Right ventricle myocardium inferior (tissue), 1 donor: Measurements from ENCODE around the gene SF3B1. TPM values are rescaled to one million over a fixed set of nuclear protein-coding genes. Genes with fewer than 3 reads are reported as not detected.
"Not testable (repeated sequence)": the region's sequence is repeated elsewhere in the genome, so short reads cannot be mapped to it uniquely, and the experiment has no call there.

ENCODE experiments used
- ATAC-seq: fragments of 200-7000 bp; cut with Tn5 transposase; one replicate; pipeline ENCODE4 v1.9.1; 2020; ENCODE audit warnings: mild to moderate bottlenecking, moderate library complexity
- DNase-seq: peaks from one replicate; pipeline ENCODE4 v3.0.0; 2021; ENCODE audit errors: missing footprints
- intact Hi-C: fragments of 100-400 bp; cut with DNase I; formaldehyde crosslinking; loops from one replicate; pipeline ENCODE4 v1.11.0; 2022
- total RNA-seq: library from RNA; stranded (reverse); fragmentation: NEBNext Ultra II Directional; extraction: Animal tissue kit (Norgen Biotek cat#: 25700); gene quantifications from one replicate; pipeline ENCODE4 v1.2.1, GENCODE V29; 2021
- donor health status: DM: no; HTN: yes; CAD: no; lungs with severe emphysema.

Gene SF3B1
- total RNA-seq, 1 donor from 2014 or later, result 126 TPM

DNA sequence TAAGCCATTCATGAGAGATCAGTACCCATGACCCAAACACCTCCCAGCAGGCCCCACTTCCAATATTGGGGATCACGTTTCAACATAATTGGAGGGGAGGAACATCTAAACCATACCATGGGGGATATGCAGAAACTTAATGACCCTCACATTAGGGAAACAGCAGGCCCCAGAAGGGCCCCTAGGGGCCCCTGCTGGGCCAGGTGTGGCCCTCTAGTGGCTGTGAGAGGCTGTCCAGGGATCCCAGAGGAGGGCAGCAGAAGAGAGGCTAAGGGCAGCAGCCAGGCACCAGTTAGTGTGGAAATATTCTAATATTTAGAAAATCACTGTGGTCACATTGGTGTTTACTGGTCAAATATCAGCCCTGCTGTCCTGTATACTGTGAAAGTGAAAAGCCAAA, 75.0 kb downstream of the SF3B1 start:
- intact Hi-C loops, result no loop called here
- ATAC-seq (no peak), DNase-seq (no peak)

DNA sequence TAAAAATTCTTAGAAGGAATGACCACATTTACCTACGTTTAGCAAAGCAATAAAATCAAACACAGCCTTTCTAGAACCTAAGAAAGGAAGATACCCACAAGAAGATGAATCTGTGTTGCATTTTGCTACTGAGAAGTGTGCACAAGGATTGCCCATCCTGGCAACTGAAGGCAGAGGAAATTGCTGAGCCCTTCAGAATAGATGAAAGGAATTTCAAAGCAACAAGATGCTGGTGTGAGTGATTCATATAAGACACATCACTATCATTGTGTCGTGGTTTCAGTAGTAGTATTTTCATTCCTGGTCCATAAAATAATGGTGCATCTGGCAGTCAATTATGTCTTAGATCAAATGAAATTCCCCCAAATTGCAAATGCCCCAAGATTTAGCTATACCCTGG, 75.9 kb downstream of the SF3B1 start:
- DNase-seq (no peak), ATAC-seq (no peak)
- intact Hi-C loops, result no loop called here

DNA sequence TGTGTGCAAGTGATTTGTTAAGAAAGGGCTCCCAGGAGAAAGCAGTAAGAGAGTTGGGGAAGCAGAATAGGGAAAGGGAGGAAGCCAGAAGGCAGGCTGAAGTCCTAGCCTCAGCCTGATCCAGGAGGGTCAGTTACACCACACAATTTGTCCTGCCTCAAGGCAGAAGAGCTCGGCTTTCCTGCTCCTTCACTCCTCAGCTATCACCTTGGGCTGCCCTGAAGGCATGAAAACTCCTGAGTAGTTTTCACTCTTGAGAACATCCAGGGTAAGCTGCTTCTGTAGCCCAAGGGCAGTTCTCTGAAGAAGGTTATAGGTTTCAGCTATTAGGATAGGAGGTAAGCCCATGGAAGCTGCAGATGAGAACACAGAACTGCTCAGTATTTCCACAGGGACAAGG, 76.8 kb downstream of the SF3B1 start:
- intact Hi-C loops, result no loop called here
- DNase-seq (no peak), ATAC-seq (no peak)

DNA sequence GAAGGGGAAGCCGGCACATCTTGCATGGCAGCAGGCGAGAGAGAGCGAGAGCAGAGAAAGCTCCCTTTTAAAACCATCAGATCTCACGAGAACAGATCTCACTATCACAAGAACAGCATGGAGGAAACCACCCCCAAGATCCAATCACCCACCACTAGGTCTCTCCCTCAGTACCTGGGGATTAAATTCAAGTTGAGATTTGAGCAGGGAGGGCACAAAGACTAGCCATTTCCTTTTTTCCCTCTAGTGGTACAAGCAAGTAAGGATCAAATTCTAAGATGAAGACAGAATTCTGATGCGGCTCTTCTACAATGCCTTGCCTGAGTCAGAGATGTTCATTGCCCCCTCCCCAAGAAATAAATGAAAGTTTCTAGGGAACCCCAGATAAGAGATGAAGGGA, 78.7 kb downstream of the SF3B1 start:
- intact Hi-C loops, result no loop called here
- ATAC-seq (no peak), DNase-seq (no peak)

DNA sequence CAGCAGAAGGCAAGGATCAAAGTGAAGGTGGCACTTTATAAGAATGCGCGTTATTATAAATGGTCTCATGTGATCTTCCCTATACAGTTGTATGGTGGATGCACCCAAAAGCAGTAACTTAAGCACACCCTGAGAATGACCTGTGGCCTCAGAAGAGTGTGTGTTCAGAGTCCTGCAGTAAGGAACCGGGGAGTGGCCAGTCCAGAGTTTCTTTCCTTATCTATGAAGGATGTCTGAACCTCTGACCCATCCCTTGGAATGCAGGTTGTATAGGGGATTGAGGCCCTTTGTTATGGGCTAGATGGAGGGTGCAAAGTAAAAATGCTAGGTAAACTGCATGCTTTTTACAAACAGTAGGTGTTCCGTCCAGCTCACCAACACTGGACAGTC, 80.7 kb downstream of the SF3B1 start:
- intact Hi-C loops, result no loop called here
- no peak for DNase-seq
- ATAC-seq, result no peak

DNA sequence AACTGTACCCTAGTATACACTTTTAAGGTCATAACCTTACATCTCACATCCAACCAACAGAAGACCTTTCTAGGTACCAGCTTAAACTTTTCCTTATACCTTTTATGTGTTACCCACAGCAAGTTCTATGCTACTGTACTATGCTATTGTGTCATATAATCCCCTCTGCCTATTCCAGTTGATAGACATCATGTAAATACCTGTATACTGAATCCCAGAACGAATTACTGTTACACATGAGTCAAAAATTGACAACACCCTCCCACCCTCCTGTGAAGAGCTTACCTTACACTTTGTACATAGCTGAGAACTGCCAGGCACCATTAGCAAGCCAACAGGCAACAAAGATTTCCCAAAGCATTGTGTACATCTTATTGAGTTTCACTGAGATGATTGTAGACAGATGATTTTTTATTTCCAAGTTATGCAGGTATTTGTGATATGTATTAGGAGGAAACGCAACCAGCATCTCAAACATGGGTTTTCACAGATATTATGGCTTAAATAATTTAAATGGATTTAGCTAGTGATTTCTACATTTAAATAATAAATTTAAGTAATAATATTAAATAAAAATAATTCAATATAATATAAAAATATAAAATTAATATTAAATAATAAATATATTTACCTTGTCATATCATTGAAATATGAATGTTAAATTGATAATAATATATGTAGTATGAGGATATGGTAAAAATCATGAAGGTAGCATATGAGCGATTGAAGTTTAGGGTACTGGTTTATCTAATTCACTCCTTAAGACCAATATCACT, 81.2 kb downstream of the SF3B1 start:
- intact Hi-C loops, result no loop called here
- no peak for ATAC-seq
- DNase-seq, result no peak

DNA sequence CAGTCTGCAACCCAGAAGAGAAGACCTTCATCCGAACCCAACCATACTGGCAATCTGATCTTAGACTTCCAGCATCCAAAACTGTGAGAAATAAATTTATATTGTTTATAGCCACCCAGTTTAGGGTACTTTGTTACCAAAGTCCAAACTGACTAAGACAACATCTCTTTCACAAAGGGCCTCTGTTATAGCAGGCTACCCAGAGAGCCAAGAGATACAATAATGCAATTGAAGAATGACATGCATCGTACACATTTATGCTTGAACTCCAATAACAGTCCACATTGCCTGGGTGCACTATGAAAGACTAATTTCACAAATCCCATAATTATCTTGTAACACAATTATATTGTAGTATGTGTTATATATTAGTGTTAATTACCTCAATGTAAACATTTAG, 85.1 kb downstream of the SF3B1 start:
- no peak for DNase-seq
- intact Hi-C loops, result no loop called here
- ATAC-seq, result no peak

DNA sequence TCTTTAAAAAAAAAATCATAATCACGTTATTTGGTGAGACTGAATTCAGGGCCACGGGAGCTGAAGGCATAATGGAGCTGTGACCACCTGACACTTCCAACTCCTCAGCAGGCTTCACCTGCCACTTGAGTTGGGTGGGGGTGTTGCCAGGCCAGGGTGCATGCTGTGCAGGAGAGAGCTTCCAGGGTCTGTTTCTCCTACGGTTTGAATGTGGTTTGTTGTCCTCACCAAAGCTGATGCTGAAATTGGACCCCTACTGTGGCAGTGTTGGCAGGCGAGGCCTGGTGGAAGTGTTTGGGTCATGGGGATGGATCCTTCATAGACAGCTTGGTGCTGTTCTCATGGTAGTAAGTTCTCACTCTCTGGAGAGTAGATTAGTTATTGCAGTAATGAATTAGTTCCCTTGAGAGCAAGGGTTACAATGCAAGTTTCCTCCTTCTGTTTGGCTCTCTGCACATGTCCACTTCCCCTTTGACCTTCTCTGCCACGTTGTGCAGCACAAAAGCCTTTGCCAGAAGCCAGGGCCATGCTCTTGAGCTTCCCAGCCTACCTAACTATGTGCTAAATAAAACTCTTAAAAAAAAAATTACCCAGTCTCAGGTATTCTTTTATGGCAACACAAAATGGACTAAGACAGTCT, 86.0 kb downstream of the SF3B1 start:
- intact Hi-C loops, result no loop called here
- DNase-seq, result no peak
- no peak for ATAC-seq

DNA sequence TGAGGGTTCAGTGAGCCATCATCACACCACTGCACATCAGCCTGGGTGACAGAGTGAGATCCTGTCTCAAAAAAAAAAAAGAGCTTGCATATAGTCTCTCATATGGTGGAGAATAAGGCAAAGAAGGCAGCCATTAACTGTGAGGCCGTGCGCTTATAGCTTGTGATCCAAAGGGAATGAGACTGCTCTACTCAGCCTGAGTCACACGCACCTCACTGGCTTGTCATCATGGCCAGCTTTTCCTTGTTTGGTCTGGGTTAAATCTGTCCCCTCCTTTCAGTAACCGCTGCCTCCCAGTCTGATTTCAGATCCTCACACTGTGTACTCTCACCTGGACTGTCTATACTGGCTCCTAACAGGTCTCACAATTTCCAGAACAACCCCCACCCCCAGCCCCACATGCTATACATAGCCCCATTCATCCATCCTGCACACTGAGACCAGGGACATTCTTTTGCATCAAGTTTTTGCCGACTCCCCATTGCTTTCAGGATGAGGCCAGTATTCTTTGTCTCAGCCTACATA, 88.9 kb downstream of the SF3B1 start:
- intact Hi-C loops, result no loop called here
- DNase-seq (no peak), ATAC-seq (no peak)

DNA sequence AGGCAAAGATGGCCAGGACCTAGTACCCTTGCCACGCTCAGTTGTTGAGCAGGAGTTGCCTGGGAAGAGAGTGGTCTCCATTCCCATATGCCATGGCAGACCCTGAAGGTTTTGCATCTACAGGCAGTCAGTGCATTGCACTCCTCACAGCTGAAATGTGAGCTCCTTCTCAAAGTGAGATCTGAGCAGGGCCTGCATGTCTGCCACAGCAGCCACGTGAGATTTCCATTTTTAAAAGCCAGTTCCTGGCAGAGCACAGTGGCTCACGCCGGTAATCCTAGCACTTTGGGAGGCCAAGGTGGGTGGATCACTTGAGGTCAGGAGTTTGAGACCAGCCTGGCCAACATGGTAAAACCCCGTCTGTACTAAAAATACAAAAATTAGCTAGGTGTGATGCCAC, 90.9 kb downstream of the SF3B1 start:
- DNase-seq, intact Hi-C loops, ATAC-seq: not testable (repeated sequence)

DNA sequence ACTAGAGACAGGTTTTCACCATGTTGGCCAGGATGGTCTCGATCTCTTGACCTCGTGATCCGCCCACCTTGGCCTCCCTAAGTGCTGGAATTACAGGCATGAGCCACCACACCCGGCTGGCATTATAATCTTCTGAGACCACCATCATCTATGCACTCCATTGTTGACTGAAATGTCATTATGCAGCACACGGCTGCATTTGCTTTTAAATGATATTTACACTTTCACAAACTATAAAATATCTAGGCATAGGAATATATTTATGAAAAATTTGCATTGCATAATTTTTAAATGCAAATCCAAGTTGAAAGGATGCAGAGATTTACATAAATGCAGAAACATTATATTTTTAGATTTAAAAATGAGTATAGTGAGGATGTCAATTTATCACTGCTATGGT, 94.2 kb downstream of the SF3B1 start:
- no peak for DNase-seq
- ATAC-seq, result no peak
- intact Hi-C loops, result no loop called here

Other genes with a start within 250 kb of the SF3B1 start
- gene ANKRD44, start 124.2 kb downstream of the SF3B1 start, total RNA-seq, result 10.5 TPM
- 20.5 TPM for gene COQ10B, start 18.5 kb upstream of the SF3B1 start, total RNA-seq
- gene HSPD1, start 64.8 kb upstream of the SF3B1 start, total RNA-seq, result 145 TPM
- gene HSPE1, start 65.4 kb upstream of the SF3B1 start, total RNA-seq, result 105 TPM
- 31.0 TPM for gene MOB4, start 81.0 kb upstream of the SF3B1 start, total RNA-seq
- gene RFTN2, start 240.6 kb upstream of the SF3B1 start, total RNA-seq, result 7.5 TPM